ENCODE data around the gene ENPP5.
"Not testable (repeated sequence)": the region's sequence is repeated elsewhere in the genome, so short reads cannot be mapped to it uniquely, and the experiment has no call there.

The ENPP5 gene

DNA sequence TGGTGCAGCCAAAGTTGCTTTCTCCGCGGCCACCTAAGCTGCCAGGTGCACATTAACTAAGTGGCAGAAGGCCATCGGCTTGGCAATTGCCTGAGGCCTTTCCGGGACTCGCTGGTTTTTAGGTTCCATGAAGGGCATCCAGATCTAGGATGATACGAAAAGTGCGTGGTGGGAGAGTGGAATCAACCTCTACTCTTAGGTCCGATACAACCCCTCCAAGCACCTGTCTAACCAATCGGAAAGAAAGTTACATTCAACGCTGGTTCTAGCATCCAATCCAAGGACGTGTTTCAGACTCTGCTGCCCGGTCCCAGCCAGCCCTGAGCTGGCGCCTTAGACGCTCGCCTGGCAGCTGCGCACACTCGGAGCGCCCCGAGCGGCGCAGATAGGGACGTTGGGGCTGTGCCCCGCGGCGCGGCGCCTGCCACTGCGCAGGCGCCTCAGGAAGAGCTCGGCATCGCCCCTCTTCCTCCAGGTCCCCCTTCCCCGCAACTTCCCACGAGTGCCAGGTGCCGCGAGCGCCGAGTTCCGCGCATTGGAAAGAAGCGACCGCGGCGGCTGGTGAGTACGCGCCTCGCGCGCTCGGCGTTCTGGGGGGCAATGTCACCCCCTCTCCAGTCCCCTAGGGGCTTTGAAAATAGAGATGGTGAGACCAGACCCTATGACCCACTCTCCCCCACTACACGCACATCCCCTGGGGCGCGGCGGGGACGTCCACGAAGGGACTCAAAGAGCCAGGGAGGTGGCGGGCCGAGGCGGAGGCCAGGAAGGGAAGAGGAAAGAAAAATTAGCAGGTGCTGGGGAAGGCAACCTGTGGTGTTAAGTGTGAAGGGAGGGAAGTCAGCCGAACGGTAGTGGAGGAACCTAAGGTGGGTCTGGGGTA, 40.9 kb downstream of the ENPP5 start, which contains the start of gene ENPP4:
ENPP4 (plus strand) TSS at position 361 of the 883 bp plus-strand sequence. CDS start 9,595 bp downstream, outside the sequence.
- Histone ChIP-seq H3K9me3 (no peaks in the 10 kb centered on the region; the same call in 1 of the 2 replicates), H3K4me1 (no peaks in the 10 kb centered on the region), H3K4me3 (ENCODE audit: low read depth, low read length) (peak within 1 kb of the TSS; percentile 59), H3K27me3 (no peaks in the 10 kb centered on the region; the same call in 1 of the 2 replicates), H3K36me3 (no peaks in the 10 kb centered on the region)
- TF ChIP-seq, protein P1, sequence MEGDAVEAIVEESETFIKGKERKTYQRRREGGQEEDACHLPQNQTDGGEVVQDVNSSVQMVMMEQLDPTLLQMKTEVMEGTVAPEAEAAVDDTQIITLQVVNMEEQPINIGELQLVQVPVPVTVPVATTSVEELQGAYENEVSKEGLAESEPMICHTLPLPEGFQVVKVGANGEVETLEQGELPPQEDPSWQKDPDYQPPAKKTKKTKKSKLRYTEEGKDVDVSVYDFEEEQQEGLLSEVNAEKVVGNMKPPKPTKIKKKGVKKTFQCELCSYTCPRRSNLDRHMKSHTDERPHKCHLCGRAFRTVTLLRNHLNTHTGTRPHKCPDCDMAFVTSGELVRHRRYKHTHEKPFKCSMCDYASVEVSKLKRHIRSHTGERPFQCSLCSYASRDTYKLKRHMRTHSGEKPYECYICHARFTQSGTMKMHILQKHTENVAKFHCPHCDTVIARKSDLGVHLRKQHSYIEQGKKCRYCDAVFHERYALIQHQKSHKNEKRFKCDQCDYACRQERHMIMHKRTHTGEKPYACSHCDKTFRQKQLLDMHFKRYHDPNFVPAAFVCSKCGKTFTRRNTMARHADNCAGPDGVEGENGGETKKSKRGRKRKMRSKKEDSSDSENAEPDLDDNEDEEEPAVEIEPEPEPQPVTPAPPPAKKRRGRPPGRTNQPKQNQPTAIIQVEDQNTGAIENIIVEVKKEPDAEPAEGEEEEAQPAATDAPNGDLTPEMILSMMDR (IDR thresholded peaks at IDR 0.05; ENCODE audit: low read depth, low read length): no peak
- DNase-seq: peak; percentile 72

DNA sequence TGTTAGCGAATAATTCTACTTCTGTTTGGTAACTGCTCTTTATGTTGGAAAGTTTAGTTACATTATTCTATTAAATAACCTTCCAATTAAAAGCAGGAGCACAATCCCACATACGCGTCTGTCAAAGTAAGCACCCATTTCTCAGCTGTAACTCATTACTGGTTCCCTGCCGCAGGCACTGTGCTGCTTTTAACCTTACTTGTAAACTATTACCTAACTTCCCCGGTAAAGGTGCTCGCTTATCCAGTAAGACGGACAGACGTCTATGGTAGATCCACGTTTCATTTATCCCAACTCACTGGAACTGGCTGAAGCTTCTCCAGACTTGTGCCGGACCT, 41.5 kb downstream of the ENPP5 start:
- H3K4me1 ChIP-seq: no peaks in the 10 kb centered on the region
- no peak for DNase-seq
- no peaks in the 10 kb centered on the region for H3K36me3 ChIP-seq
- peak overlapping the region; percentile 59 for H3K4me3 ChIP-seq (ENCODE audit: low read depth, low read length)
- no peaks in the 10 kb centered on the region; the same call in 1 of the 2 replicates for H3K9me3 ChIP-seq
- no peaks in the 10 kb centered on the region; the same call in 1 of the 2 replicates for H3K27me3 ChIP-seq
- TF ChIP-seq, protein P1 (IDR thresholded peaks at IDR 0.05; ENCODE audit: low read depth, low read length): no peak

DNA sequence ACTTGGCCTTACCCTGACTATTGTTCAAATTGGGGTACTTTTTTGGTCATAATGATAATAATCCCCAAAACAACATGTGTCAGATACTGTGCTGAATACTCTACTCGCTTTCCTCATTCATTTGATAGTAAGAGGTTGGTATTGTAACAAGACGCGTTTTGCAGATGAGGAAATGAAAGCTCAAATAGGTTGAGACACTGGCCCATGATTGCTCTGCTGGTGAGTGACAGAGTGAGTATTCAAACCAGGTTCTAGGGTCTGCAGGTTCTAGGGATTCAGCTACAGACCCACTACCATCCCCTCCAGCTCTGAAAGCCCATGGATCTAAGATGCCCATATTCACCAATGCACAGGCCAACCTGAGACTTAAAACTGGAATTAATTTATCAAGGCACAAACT, 42.3 kb downstream of the ENPP5 start:
- no peak for DNase-seq
- H3K4me1 ChIP-seq: no peaks in the 10 kb centered on the region
- no peaks in the 10 kb centered on the region; the same call in 1 of the 2 replicates for H3K9me3 ChIP-seq
- H3K36me3 ChIP-seq: no peaks in the 10 kb centered on the region
- TF ChIP-seq, protein P1 (IDR thresholded peaks at IDR 0.05; ENCODE audit: low read depth, low read length): no peak
- no peak overlapping the region for H3K4me3 ChIP-seq (ENCODE audit: low read depth, low read length)
- no peaks in the 10 kb centered on the region; the same call in 1 of the 2 replicates for H3K27me3 ChIP-seq

DNA sequence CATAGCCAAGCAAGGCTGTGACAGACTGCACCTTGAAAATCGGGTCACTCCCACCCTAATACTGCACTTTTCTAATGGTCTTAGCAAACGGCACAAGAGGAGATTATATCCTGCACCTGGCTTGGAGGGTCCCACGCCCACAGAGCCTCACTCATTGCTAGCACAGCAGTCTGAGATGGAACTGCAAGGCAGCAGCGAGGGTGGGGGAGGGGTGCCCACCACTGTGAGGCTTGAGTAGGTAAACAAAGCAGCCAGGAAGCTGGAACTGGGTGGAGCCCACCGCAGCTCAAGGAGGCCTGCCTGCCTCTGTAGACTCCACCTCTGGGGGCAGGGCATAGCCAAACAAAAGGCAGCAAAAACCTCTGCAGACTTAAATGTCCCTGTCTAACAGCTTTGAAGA, 51.1 kb downstream of the ENPP5 start:
- DNase-seq; H3K36me3 ChIP-seq; H3K27me3 ChIP-seq; H3K4me1 ChIP-seq; H3K9me3 ChIP-seq; H3K4me3 ChIP-seq (ENCODE audit: low read depth, low read length): not testable (repeated sequence)

DNA sequence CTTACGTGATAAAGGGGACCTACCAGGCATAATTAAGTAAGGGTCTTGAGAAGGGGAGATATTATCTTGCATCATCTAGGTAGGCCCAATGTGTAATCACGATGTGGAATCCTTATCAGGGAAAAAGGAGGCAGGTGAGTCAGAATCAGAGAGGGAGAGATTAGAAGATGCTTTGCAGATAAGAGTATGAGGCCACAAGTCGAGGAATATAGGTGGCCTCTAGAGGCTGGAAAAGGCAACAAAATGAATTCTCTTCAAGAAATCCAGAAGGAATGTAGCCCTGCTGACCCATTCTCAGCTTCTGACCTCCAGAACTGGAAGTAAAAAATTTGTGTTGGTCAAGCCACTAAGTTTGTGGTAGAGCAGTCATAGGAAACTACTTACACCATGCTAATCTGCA, 51.9 kb downstream of the ENPP5 start:
- no peaks in the 10 kb centered on the region for H3K36me3 ChIP-seq
- no peaks in the 10 kb centered on the region for H3K27me3 ChIP-seq
- H3K4me3 ChIP-seq (ENCODE audit: low read depth, low read length): no peak overlapping the region
- TF ChIP-seq, protein P1 (IDR thresholded peaks at IDR 0.05; ENCODE audit: low read depth, low read length): no peak
- DNase-seq: no peak
- no peaks in the 10 kb centered on the region for H3K4me1 ChIP-seq
- H3K9me3 ChIP-seq: no peaks in the 10 kb centered on the region

DNA sequence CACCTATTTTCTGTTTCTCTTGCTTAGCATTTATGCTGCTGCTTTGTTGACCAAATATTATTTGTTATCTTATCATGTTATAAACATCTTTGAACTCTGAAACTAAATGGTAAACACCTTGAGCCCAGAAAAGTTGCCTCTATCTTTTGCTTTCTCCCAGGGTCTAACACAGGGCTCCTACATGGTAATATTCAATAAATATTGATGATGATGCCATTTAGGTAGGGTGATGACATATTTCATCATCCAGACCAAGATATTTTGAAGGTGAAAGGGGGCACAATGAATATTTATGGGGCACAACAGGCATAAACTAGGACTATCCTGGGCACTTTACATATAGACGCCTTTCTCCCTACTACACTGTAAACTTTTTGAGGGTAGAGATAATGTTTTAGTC, 52.6 kb downstream of the ENPP5 start:
- TF ChIP-seq, protein P1 (IDR thresholded peaks at IDR 0.05; ENCODE audit: low read depth, low read length): no peak
- Histone ChIP-seq H3K36me3 (no peaks in the 10 kb centered on the region), H3K4me1 (no peaks in the 10 kb centered on the region), H3K4me3 (ENCODE audit: low read depth, low read length) (no peak overlapping the region), H3K9me3 (no peaks in the 10 kb centered on the region), H3K27me3 (no peaks in the 10 kb centered on the region)
- no peak for DNase-seq
